K562 (cell line): ENCODE results near the gene ELMO3. TPM values are rescaled to one million over a fixed set of nuclear protein-coding genes. Genes with fewer than 3 reads are reported as not detected.

Source experiments
- ATF1 ChIP-seq, 2 experiments: fragments of 450-650 bp in 1 of 2; IDR thresholded peaks; 2 replicates each; pipeline ENCODE4 v1.6.1; 2016; ENCODE audit warnings: missing compliant biosample characterization in 1 of 2, missing genetic modification characterization in 1 of 2
- CTBP1 ChIP-seq: fragments of 450-650 bp; IDR thresholded peaks from 2 replicates; pipeline ENCODE4 v1.6.1; 2016; ENCODE audit warnings: borderline replicate concordance
- ETV6 ChIP-seq, 3 experiments: fragments of 150-350 bp in 1 of 3; sonication (generic) in 1 of 3; formaldehyde crosslinking in 1 of 3; IDR thresholded peaks; 2 replicates each; pipeline versions ENCODE4 v1.6.1 to v1.8.0; 2014 to 2022; ENCODE audit warnings: borderline replicate concordance in 2 of 3, low read depth in 2 of 3, antibody characterized with exemption in 1 of 3, low read length in 1 of 3, mild to moderate bottlenecking in 1 of 3, missing genetic modification reagents in 1 of 3
- GTF3C2 ChIP-seq: IDR thresholded peaks from 3 replicates; pipeline ENCODE4 v1.6.1; 2011; ENCODE audit warnings: borderline replicate concordance, mild to moderate bottlenecking, moderate library complexity; ENCODE audit not compliant: insufficient read length; ENCODE audit errors: extremely low read depth
- KLF1 ChIP-seq: fragments of 450-650 bp; IDR thresholded peaks from 2 replicates; pipeline ENCODE4 v1.6.1; 2016; ENCODE audit warnings: missing genetic modification characterization, missing compliant biosample characterization
- L3MBTL2 ChIP-seq: fragments of 450-650 bp; IDR thresholded peaks from 2 replicates; pipeline ENCODE4 v1.6.1; 2016; ENCODE audit warnings: mild to moderate bottlenecking, moderate library complexity
- POLR2A ChIP-seq: fragments of 450-650 bp; conservative IDR thresholded peaks from 2 replicates; pipeline ENCODE4 v1.6.1; 2016
- RAD21 ChIP-seq, 2 experiments: fragments of 250-450 bp in 1 of 2; fragments of 450-650 bp in 1 of 2; sonication (Bioruptor Pico) in 1 of 2; formaldehyde crosslinking in 1 of 2; IDR thresholded peaks in 1 of 2; conservative IDR thresholded peaks in 1 of 2; 2 replicates each; pipeline versions ENCODE4 v1.4.0 to v1.8.0; 2020 to 2022; ENCODE audit warnings: mild to moderate bottlenecking in 2 of 2, moderate library complexity in 1 of 2
- RAD51 ChIP-seq: fragments of 450-650 bp; IDR thresholded peaks from 2 replicates; pipeline ENCODE4 v1.7.1; 2016; ENCODE audit warnings: low read depth, mild to moderate bottlenecking, borderline replicate concordance
- THAP12 ChIP-seq: fragments of 250-450 bp; sonication (Bioruptor Pico); IDR thresholded peaks from 2 replicates; pipeline ENCODE4 v1.9.0; 2021; ENCODE audit warnings: mild to moderate bottlenecking, inconsistent platforms
- ZBTB2 ChIP-seq: fragments of 450-650 bp; IDR thresholded peaks from 2 replicates; pipeline ENCODE4 v1.6.1; 2016; ENCODE audit warnings: antibody characterized with exemption
- ZBTB33 ChIP-seq: sonication (generic); formaldehyde crosslinking; IDR thresholded peaks from 2 replicates; pipeline ENCODE4 v1.8.1; 2023; ENCODE audit warnings: mild to moderate bottlenecking, missing genetic modification reagents
- ZC3H4 ChIP-seq: sonication (generic); formaldehyde crosslinking; IDR thresholded peaks from 2 replicates; pipeline ENCODE4 v1.9.0; 2021; ENCODE audit warnings: missing genetic modification reagents, borderline replicate concordance
- ZFX ChIP-seq: sonication (generic); formaldehyde crosslinking; IDR thresholded peaks from 2 replicates; pipeline ENCODE4 v1.8.0; 2022; ENCODE audit warnings: mild to moderate bottlenecking, missing genetic modification reagents, moderate library complexity
- ZNF143 ChIP-seq: sonication (generic); formaldehyde crosslinking; IDR thresholded peaks from 2 replicates; pipeline ENCODE4 v1.9.0; 2022; ENCODE audit warnings: mild to moderate bottlenecking, missing genetic modification reagents
- ZNF165 ChIP-seq: fragments of 250-450 bp; sonication (Bioruptor Pico); IDR thresholded peaks from 2 replicates; pipeline ENCODE4 v1.4.0; 2020; ENCODE audit warnings: borderline replicate concordance
- ZNF584 ChIP-seq: fragments of 200-800 bp; sonication (Bioruptor generic); IDR thresholded peaks from 2 replicates; pipeline ENCODE4 v1.6.1; 2016; ENCODE audit warnings: low read depth, mild to moderate bottlenecking, missing genetic modification characterization, missing compliant biosample characterization
- polyA plus RNA-seq, 8 experiments: library from polyadenylated mRNA; depleted of rRNA in 4 of 8; stranded (reverse) in 5 of 8; unstranded in 3 of 8; fragments of >200 nt; fragmentation: Nextera tagmentation in 2 of 8; fragmentation: Illumina TruSeq in 1 of 8; extraction: Ambion mirVana in 2 of 8; extraction: Trizol in 1 of 8; gene quantifications; 2 replicates each; pipeline versions ENCODE4 v1.2.1 to v1.2.3, GENCODE V29; 2011 to 2014; ENCODE audit warnings: inconsistent platforms in 1 of 8, missing spikeins in 1 of 8
- total RNA-seq, 7 experiments: library from RNA; depleted of rRNA in 6 of 7; stranded (reverse); fragments of >200 nt in 6 of 7; fragmentation: Illumina TruSeq in 2 of 7; extraction: Trizol in 2 of 7; gene quantifications; 2 replicates each; pipeline versions ENCODE4 v1.2.1 to v1.2.3, GENCODE V29; 2011 to 2021; ENCODE audit warnings: low replicate concordance in 1 of 7

The ELMO3 gene
- total and polyA plus RNA-seq, 9 of the 15 experiments (the other 6 are each of a cell fraction or from before 2014, with no cell fraction given) = 0.04 to 5.1 (median 1.5) TPM

- TF ChIP-seq L3MBTL2 (peak; percentile 75), ZNF584 (CRISPR knock-in tag) (no peak), ZNF165 (CRISPR knock-in tag) (no peak), RAD51 (no peak), KLF1 (peak; percentile 85), ZNF143 (CRISPR knock-in tag) (no peak), THAP12 (CRISPR knock-in tag) (peak; percentile 49; the same call in 1 of the 2 replicates), ZC3H4 (CRISPR knock-in tag) (no peak), RAD21 (CRISPR knock-in tag; conservative IDR thresholded peaks at IDR 0.05 in 1 of 2, IDR thresholded peaks at IDR 0.05 in 1 of 2) (no peak), ZBTB33 (CRISPR knock-in tag) (no peak), ZBTB2 (no peak), ETV6 (IDR thresholded peaks at IDR 0.05; ENCODE audit: borderline replicate concordance in 1 of 2, low read depth in 2 of 2, low read length in 1 of 2) (no peak), ETV6 (CRISPR knock-in tag; IDR thresholded peaks at IDR 0.05; ENCODE audit: borderline replicate concordance) (no peak), CTBP1 (peak; percentile 79), POLR2A (peak; percentile 88), ZFX (CRISPR knock-in tag) (peak; percentile 35; the same call in 1 of the 2 replicates), GTF3C2 (no peak), ATF1 (CRISPR knock-in tag; IDR thresholded peaks at IDR 0.05) (peak; percentile 67; the same call in 1 of the 2 replicates), ATF1 (tag; IDR thresholded peaks at IDR 0.05) (peak; percentile 98)
Measured at GRCh38 chr16:67183627-67184452, 15.1 kb upstream of the ELMO3 start, which contains the start of gene MATCAP1 (continued).
